GM18508 (cell line): Measurements from ENCODE around the gene CEP57L1.
"Not testable (repeated sequence)": the region's sequence is repeated elsewhere in the genome, so short reads cannot be mapped to it uniquely, and the experiment has no call there.

ENCODE experiments used
- ATAC-seq: cut with Tn5 transposase; IDR thresholded peaks from one replicate; pipeline ENCODE4 v1.9.1; 2021; ENCODE audit warnings: moderate number of reproducible peaks; ENCODE audit not compliant: insufficient read depth, unreplicated experiment

CEP57L1 gene

GRCh38 chr6:109165392-109165974 is 70.2 kb downstream of the CEP57L1 start:
- ATAC-seq = no peak

- no peak for ATAC-seq
Observed at GRCh38 chr6:109166673-109167072, 71.4 kb downstream of the CEP57L1 start.

- no peak for ATAC-seq
Observed at GRCh38 chr6:109167562-109167961, 72.3 kb downstream of the CEP57L1 start.

- ATAC-seq = no peak
Observed at GRCh38 chr6:109170333-109170732, 75.0 kb downstream of the CEP57L1 start.

- no peak for ATAC-seq
Observed at GRCh38 chr6:109172101-109172746, 76.9 kb downstream of the CEP57L1 start.

GRCh38 chr6:109174916-109175315 is 79.6 kb downstream of the CEP57L1 start:
- ATAC-seq = no peak

- no peak for ATAC-seq
Observed at GRCh38 chr6:109178921-109179320, 83.6 kb downstream of the CEP57L1 start.

GRCh38 chr6:109179507-109179906 is 84.2 kb downstream of the CEP57L1 start:
- ATAC-seq = no peak

- no peak for ATAC-seq
Observed at GRCh38 chr6:109182578-109182977, 87.3 kb downstream of the CEP57L1 start.

GRCh38 chr6:109183109-109183650 is 87.9 kb downstream of the CEP57L1 start:
- no peak for ATAC-seq

- ATAC-seq = no peak
Observed at GRCh38 chr6:109184638-109185037, 89.3 kb downstream of the CEP57L1 start.

- no peak for ATAC-seq
Observed at GRCh38 chr6:109186012-109186411, 90.7 kb downstream of the CEP57L1 start.

- no peak for ATAC-seq
Observed at GRCh38 chr6:109187399-109188114, 92.2 kb downstream of the CEP57L1 start.

- no peak for ATAC-seq
Observed at GRCh38 chr6:109188115-109188411, 92.8 kb downstream of the CEP57L1 start.

- not testable (repeated sequence) for ATAC-seq
Observed at GRCh38 chr6:109191368-109191767, 96.1 kb downstream of the CEP57L1 start.

- no peak for ATAC-seq
Observed at GRCh38 chr6:109192865-109193264, 97.6 kb downstream of the CEP57L1 start.

GRCh38 chr6:109194880-109195279 is 99.6 kb downstream of the CEP57L1 start:
- ATAC-seq = no peak

GRCh38 chr6:109197061-109197460 is 101.8 kb downstream of the CEP57L1 start:
- no peak for ATAC-seq

- ATAC-seq = no peak
Observed at GRCh38 chr6:109202409-109203264, 107.3 kb downstream of the CEP57L1 start.

GRCh38 chr6:109204511-109204910 is 109.2 kb downstream of the CEP57L1 start:
- no peak for ATAC-seq

- ATAC-seq = no peak
Observed at GRCh38 chr6:109212683-109213082, 117.4 kb downstream of the CEP57L1 start.
